HFFc6 (cell line): ENCODE measurements around the gene SEC14L6. TPM values are rescaled to one million over a fixed set of nuclear protein-coding genes. Genes with fewer than 3 reads are reported as not detected.
"Not testable (repeated sequence)": the region's sequence is repeated elsewhere in the genome, so short reads cannot be mapped to it uniquely, and the experiment has no call there.

ENCODE experiments used
- DNase-seq: peaks from one replicate; pipeline ENCODE4 v3.0.0-alpha.2; 2018
- H3K27ac Mint-ChIP-seq: 2 replicates; pipeline ENCODE4 v1.8.0; 2020; ENCODE audit warnings: mild to moderate bottlenecking, mixed read lengths
- H3K27me3 Mint-ChIP-seq: 2 replicates; pipeline ENCODE4 v1.8.0; 2021; ENCODE audit warnings: mild to moderate bottlenecking, moderate library complexity, mixed read lengths; ENCODE audit not compliant: insufficient read depth
- H3K36me3 Mint-ChIP-seq: 2 replicates; pipeline ENCODE4 v1.8.0; 2021; ENCODE audit warnings: low read depth, mixed read lengths
- H3K4me1 Mint-ChIP-seq: 2 replicates; pipeline ENCODE4 v1.8.0; 2020; ENCODE audit warnings: low read depth, mixed read lengths
- H3K4me3 Mint-ChIP-seq: 2 replicates; pipeline ENCODE4 v1.8.0; 2020; ENCODE audit warnings: mild to moderate bottlenecking, moderate library complexity, mixed read lengths
- H3K9me3 Mint-ChIP-seq: 2 replicates; pipeline ENCODE4 v1.8.0; 2020; ENCODE audit warnings: mild to moderate bottlenecking, mixed read lengths
- total RNA-seq, 6 experiments: library from RNA; stranded (reverse); fragmentation: NEBNext Ultra II Directional; extraction: Animal tissue kit (Norgen Biotek cat#: 25700); gene quantifications; 2 replicates in 1 of 6; 3 replicates in 5 of 6; pipeline ENCODE4 v1.2.3, GENCODE V29; 2021
- TF ChIP-seq, protein P1 (sequence below): fragments of 200-600 bp; sonication (generic); IDR thresholded peaks from 2 replicates; pipeline ENCODE4 v1.5.0; 2021; ENCODE audit warnings: antibody characterized with exemption, mild to moderate bottlenecking

The SEC14L6 gene
- total RNA-seq, 6 experiments from 2014 or later: not detected

GRCh38 chr22:30560643-30561202 is 14.2 kb upstream of the SEC14L6 start:
- not testable (repeated sequence) for H3K4me1 Mint-ChIP-seq, H3K27me3 Mint-ChIP-seq, H3K27ac Mint-ChIP-seq, DNase-seq, H3K9me3 Mint-ChIP-seq, H3K4me3 Mint-ChIP-seq, H3K36me3 Mint-ChIP-seq
- TF ChIP-seq, protein P1, sequence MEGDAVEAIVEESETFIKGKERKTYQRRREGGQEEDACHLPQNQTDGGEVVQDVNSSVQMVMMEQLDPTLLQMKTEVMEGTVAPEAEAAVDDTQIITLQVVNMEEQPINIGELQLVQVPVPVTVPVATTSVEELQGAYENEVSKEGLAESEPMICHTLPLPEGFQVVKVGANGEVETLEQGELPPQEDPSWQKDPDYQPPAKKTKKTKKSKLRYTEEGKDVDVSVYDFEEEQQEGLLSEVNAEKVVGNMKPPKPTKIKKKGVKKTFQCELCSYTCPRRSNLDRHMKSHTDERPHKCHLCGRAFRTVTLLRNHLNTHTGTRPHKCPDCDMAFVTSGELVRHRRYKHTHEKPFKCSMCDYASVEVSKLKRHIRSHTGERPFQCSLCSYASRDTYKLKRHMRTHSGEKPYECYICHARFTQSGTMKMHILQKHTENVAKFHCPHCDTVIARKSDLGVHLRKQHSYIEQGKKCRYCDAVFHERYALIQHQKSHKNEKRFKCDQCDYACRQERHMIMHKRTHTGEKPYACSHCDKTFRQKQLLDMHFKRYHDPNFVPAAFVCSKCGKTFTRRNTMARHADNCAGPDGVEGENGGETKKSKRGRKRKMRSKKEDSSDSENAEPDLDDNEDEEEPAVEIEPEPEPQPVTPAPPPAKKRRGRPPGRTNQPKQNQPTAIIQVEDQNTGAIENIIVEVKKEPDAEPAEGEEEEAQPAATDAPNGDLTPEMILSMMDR: peak; percentile 12; the same call in 1 of the 2 replicates

DNA sequence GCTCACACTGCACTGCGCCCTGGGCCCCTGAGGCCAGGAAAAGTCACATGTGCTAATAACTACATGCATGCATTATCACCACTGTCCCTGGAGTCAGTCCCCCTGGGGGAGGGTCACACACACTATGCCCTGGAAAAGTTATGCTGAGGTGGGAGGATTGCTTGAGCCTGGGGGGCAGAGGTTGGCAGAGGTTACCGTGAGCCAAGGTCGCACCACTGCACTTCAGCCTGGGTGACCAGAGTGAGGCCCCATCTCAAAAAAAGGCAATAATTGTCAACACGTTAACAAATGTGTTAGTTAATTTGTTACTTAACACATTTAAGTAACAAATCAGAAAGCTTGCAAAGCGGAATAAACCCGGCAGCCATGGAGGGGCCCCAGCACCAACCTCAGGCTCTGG is 13.3 kb upstream of the SEC14L6 start:
- H3K4me3 Mint-ChIP-seq: no peak overlapping the region
- TF ChIP-seq, protein P1: no peak
- H3K27me3 Mint-ChIP-seq: peaks cover 8% of the 10 kb centered on the region
- H3K36me3 Mint-ChIP-seq: no peaks in the 10 kb centered on the region
- no peaks in the 10 kb centered on the region for H3K4me1 Mint-ChIP-seq
- H3K9me3 Mint-ChIP-seq: no peaks in the 10 kb centered on the region
- H3K27ac Mint-ChIP-seq: no peak overlapping the region
- DNase-seq: no peak

DNA sequence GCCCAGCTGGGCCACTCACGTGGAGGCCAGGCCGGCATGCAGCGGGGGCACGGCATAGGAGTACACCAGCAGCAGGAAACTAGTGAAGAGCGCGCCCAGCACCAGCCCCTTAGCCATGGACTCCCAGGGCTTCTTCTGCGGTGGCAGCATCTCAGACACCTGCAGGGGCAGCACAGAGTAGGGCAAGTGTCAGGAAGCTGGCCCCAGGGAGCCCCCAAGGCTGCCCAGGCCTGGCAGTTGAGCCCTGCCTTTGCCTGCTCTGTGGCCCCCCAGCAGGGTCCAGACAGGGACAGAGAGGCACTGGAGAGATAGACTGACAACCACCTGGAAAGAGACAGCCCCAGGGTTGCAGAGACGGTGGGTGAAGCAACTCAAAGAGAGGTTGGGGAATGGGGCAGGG is 10.7 kb upstream of the SEC14L6 start:
- peaks cover 10% of the 10 kb centered on the region for H3K27me3 Mint-ChIP-seq
- TF ChIP-seq, protein P1: no peak
- no peaks in the 10 kb centered on the region for H3K9me3 Mint-ChIP-seq
- no peak for DNase-seq
- H3K4me1 Mint-ChIP-seq: no peaks in the 10 kb centered on the region
- H3K36me3 Mint-ChIP-seq: no peaks in the 10 kb centered on the region
- H3K27ac Mint-ChIP-seq: no peak overlapping the region
- no peak overlapping the region for H3K4me3 Mint-ChIP-seq

DNA sequence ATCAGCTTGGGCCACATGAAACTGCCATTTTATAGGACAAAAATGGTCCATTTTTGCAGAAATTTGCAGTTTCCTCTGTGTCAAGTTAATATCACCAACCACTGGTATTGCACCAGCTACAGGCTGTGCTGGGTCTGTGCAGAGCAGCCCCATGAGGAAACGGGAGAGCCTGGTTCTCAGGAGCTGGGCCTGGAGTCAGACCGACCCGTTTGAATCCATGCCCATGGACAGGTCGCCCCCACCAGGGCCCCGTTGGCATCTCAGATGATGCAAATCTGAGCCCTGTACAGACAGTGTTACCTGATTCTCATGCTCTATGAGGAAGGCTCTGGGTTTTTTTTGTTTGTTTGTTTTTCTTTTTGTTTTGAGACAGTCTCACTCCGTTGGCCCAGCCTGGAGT is 9.8 kb upstream of the SEC14L6 start:
- no peaks in the 10 kb centered on the region for H3K4me1 Mint-ChIP-seq
- no peak overlapping the region for H3K4me3 Mint-ChIP-seq
- peaks cover 10% of the 10 kb centered on the region for H3K27me3 Mint-ChIP-seq
- no peaks in the 10 kb centered on the region for H3K36me3 Mint-ChIP-seq
- no peak for DNase-seq
- no peaks in the 10 kb centered on the region for H3K9me3 Mint-ChIP-seq
- TF ChIP-seq, protein P1: peak; percentile 16; the same call in 1 of the 2 replicates
- no peak overlapping the region for H3K27ac Mint-ChIP-seq

GRCh38 chr22:30555282-30556210 is 9.0 kb upstream of the SEC14L6 start:
- H3K27me3 Mint-ChIP-seq: peaks cover 11% of the 10 kb centered on the region
- no peak overlapping the region for H3K27ac Mint-ChIP-seq
- no peaks in the 10 kb centered on the region for H3K36me3 Mint-ChIP-seq
- no peaks in the 10 kb centered on the region for H3K4me1 Mint-ChIP-seq
- no peaks in the 10 kb centered on the region for H3K9me3 Mint-ChIP-seq
- TF ChIP-seq, protein P1: no peak
- no peak for DNase-seq
- no peak overlapping the region for H3K4me3 Mint-ChIP-seq
